Stimulated activated CD4-positive, alpha-beta T cell treated with anti-CD3 and anti-CD28 coated beads, Interleukin-4, amount 100 ng/mL, for 4 hours (primary cell): ENCODE data around the gene BDP1.
"Not testable (repeated sequence)": the region's sequence is repeated elsewhere in the genome, so short reads cannot be mapped to it uniquely, and the experiment has no call there.

ENCODE experiments used
- DNase-seq, 2 experiments: peaks; one replicate each; pipeline ENCODE4 v3.0.0-alpha.2; 2020

The BDP1 gene

GRCh38 chr5:71460693-71461092 lies 5.2 kb downstream of the BDP1 start:
- DNase-seq, result no peak

GRCh38 chr5:71461360-71461759 lies 5.9 kb downstream of the BDP1 start:
- DNase-seq, result no peak

- no peak for DNase-seq
Observed at GRCh38 chr5:71471193-71471592, 15.7 kb downstream of the BDP1 start.

- no peak for DNase-seq
Observed at GRCh38 chr5:71475788-71476384, 20.4 kb downstream of the BDP1 start.

GRCh38 chr5:71481441-71481840 lies 26.0 kb downstream of the BDP1 start:
- no peak for DNase-seq

- DNase-seq, result no peak
Observed at GRCh38 chr5:71482132-71482531, 26.7 kb downstream of the BDP1 start.

GRCh38 chr5:71483355-71483754 lies 27.9 kb downstream of the BDP1 start:
- DNase-seq, result no peak

- no peak for DNase-seq
Observed at GRCh38 chr5:71492817-71493615, 37.6 kb downstream of the BDP1 start.

- DNase-seq, result not testable (repeated sequence)
Observed at GRCh38 chr5:71494202-71494601, 38.8 kb downstream of the BDP1 start.

GRCh38 chr5:71498756-71499155 lies 43.3 kb downstream of the BDP1 start:
- DNase-seq, result not testable (repeated sequence)

- no peak for DNase-seq
Observed at GRCh38 chr5:71503536-71503935, 48.1 kb downstream of the BDP1 start.

GRCh38 chr5:71522151-71522550 lies 66.7 kb downstream of the BDP1 start:
- DNase-seq, result no peak

GRCh38 chr5:71525611-71526010 lies 70.2 kb downstream of the BDP1 start:
- DNase-seq, result not testable (repeated sequence)

GRCh38 chr5:71528206-71528605 lies 72.8 kb downstream of the BDP1 start:
- no peak for DNase-seq

GRCh38 chr5:71529682-71530081 lies 74.2 kb downstream of the BDP1 start:
- no peak for DNase-seq

GRCh38 chr5:71533142-71533541 lies 77.7 kb downstream of the BDP1 start:
- no peak for DNase-seq

- DNase-seq, result no peak
Observed at GRCh38 chr5:71533615-71534014, 78.2 kb downstream of the BDP1 start.

GRCh38 chr5:71537687-71538086 lies 82.2 kb downstream of the BDP1 start:
- no peak for DNase-seq

- not testable (repeated sequence) for DNase-seq
Observed at GRCh38 chr5:71550885-71551284, 95.4 kb downstream of the BDP1 start.

- not testable (repeated sequence) for DNase-seq
Observed at GRCh38 chr5:71551582-71551981, 96.1 kb downstream of the BDP1 start.

- not testable (repeated sequence) for DNase-seq
Observed at GRCh38 chr5:71552026-71552749, 96.7 kb downstream of the BDP1 start.

- DNase-seq, result no peak
Observed at GRCh38 chr5:71563161-71563560, 107.7 kb downstream of the BDP1 start.

- no peak for DNase-seq
Observed at GRCh38 chr5:71564895-71565294, 109.4 kb downstream of the BDP1 start.
